IMR-90 (cell line): ENCODE measurements around the gene GIMAP1. TPM values are rescaled to one million over a fixed set of nuclear protein-coding genes. Genes with fewer than 3 reads are reported as not detected.

ENCODE experiments used
- ATAC-seq: fragments of 200-7000 bp; cut with Tn5 transposase; 2 replicates; pipeline ENCODE4 v1.9.1; 2020; ENCODE audit warnings: low read depth, mild to moderate bottlenecking, moderate library complexity
- Bru-seq: library from RNA; stranded (reverse); fragments of 400-500 nt; gene quantifications from one replicate; lab custom pipeline; 2021; lab: Mats Ljungman, UMichigan
- BruChase-seq, 2 experiments: library from RNA; stranded (reverse); fragments of 400-500 nt; gene quantifications; one replicate each; lab custom pipeline; 2021; lab: Mats Ljungman, UMichigan
- BruUV-seq: library from RNA; stranded (reverse); fragments of 400-500 nt; replicated peaks from 2 replicates; lab custom pipeline; 2021; lab: Mats Ljungman, UMichigan
- CTCF ChIA-PET: fragments of 300-600 bp; formaldehyde crosslinking; extraction: SDS; loops from one replicate; lab custom pipeline; 2021; ENCODE audit warnings: antibody characterized with exemption; lab: Yijun Ruan, JAX
- POLR2A ChIA-PET: fragments of 300-600 bp; sonication (Branson Sonifier 250); formaldehyde crosslinking; loops from one replicate; lab custom pipeline; 2022; ENCODE audit warnings: antibody characterized with exemption; ENCODE audit not compliant: unreplicated experiment; lab: Charles Lee
- DNase-seq: peaks from one replicate; pipeline ENCODE4 v3.0.0; 2013
- H2AFZ ChIP-seq: replicated peaks from 2 replicates; pipeline ENCODE3; 2013; ENCODE audit warnings: low read length, mild to moderate bottlenecking; ENCODE audit not compliant: poor library complexity
- H2AK5ac ChIP-seq: 2 replicates; pipeline ENCODE4 v1.6.1; 2013; ENCODE audit warnings: low read depth, low read length, inconsistent platforms
- H2AK9ac ChIP-seq: replicated peaks from 2 replicates; pipeline ENCODE3; 2013; ENCODE audit warnings: mild to moderate bottlenecking, low read depth, low read length, moderate library complexity; ENCODE audit not compliant: poor library complexity
- H2BK120ac ChIP-seq: 2 replicates; pipeline ENCODE4 v1.6.1; 2013; ENCODE audit warnings: low read depth, low read length, inconsistent platforms
- H2BK15ac ChIP-seq: 3 replicates; pipeline ENCODE4 v1.6.1; 2013; ENCODE audit warnings: low read depth, low read length, inconsistent platforms
- H2BK20ac ChIP-seq: 2 replicates; pipeline ENCODE4 v1.6.1; 2013; ENCODE audit warnings: low read depth, mild to moderate bottlenecking, inconsistent platforms, low read length, moderate library complexity
- H2BK5ac ChIP-seq: 2 replicates; pipeline ENCODE4 v1.6.1; 2013; ENCODE audit warnings: mild to moderate bottlenecking, low read depth, low read length, inconsistent platforms; ENCODE audit not compliant: poor library complexity, severe bottlenecking
- H3K14ac ChIP-seq: replicated peaks from 2 replicates; pipeline ENCODE4 v1.6.1; 2013; ENCODE audit warnings: low read depth, low read length, inconsistent platforms
- H3K18ac ChIP-seq: 2 replicates; pipeline ENCODE4 v1.6.1; 2013; ENCODE audit warnings: low read depth, low read length, control low read depth
- H3K23ac ChIP-seq: 2 replicates; pipeline ENCODE4 v1.6.1; 2013; ENCODE audit warnings: low read depth, low read length, inconsistent platforms
- H3K27ac ChIP-seq: 2 replicates; pipeline ENCODE4 v1.5.1; 2013; ENCODE audit warnings: mild to moderate bottlenecking, control low read depth, low read length; ENCODE audit not compliant: insufficient read depth
- H3K27me3 ChIP-seq: 2 replicates; pipeline ENCODE4 v1.6.1; 2013; ENCODE audit warnings: low read length; ENCODE audit not compliant: control insufficient read depth, insufficient read depth
- H3K36me3 ChIP-seq: 2 replicates; pipeline ENCODE4 v1.6.1; 2013; ENCODE audit warnings: low read length, mixed read lengths; ENCODE audit not compliant: control insufficient read depth, insufficient read depth
- H3K4ac ChIP-seq: 2 replicates; pipeline ENCODE4 v1.6.1; 2013; ENCODE audit warnings: low read depth, low read length, inconsistent platforms
- H3K4me1 ChIP-seq: 2 replicates; pipeline ENCODE4 v1.6.1; 2013; ENCODE audit warnings: low read length, mixed read lengths; ENCODE audit not compliant: control insufficient read depth, insufficient read depth
- H3K4me2 ChIP-seq: 2 replicates; pipeline ENCODE4 v1.6.1; 2013; ENCODE audit warnings: low read depth, mild to moderate bottlenecking, control low read depth, low read length, moderate library complexity
- H3K4me3 ChIP-seq: 2 replicates; pipeline ENCODE4 v1.5.1; 2013; ENCODE audit warnings: low read depth, mild to moderate bottlenecking, control low read depth, low read length, moderate library complexity; ENCODE audit not compliant: insufficient read depth
- H3K56ac ChIP-seq: 2 replicates; pipeline ENCODE4 v1.6.1; 2013; ENCODE audit warnings: low read length, inconsistent platforms; ENCODE audit not compliant: insufficient read depth; ENCODE audit errors: extremely low read depth
- H3K79me1 ChIP-seq, 2 experiments: 2 replicates each; pipeline ENCODE4 v1.6.1; 2013; ENCODE audit warnings: low read length in 2 of 2, inconsistent platforms in 1 of 2, low read depth in 1 of 2
- H3K9ac ChIP-seq: 2 replicates; pipeline ENCODE4 v1.6.1; 2013; ENCODE audit warnings: low read depth, low read length, control low read depth
- H3K9me1 ChIP-seq: 2 replicates; pipeline ENCODE4 v1.6.1; 2013; ENCODE audit warnings: low read length, inconsistent platforms; ENCODE audit not compliant: insufficient read depth
- H3K9me3 ChIP-seq: 2 replicates; pipeline ENCODE4 v1.6.1; 2013; ENCODE audit warnings: low read length; ENCODE audit not compliant: control insufficient read depth, insufficient read depth
- H4K20me1 ChIP-seq: 2 replicates; pipeline ENCODE4 v1.6.1; 2013; ENCODE audit warnings: low read length, inconsistent platforms; ENCODE audit not compliant: insufficient read depth
- H4K5ac ChIP-seq: 2 replicates; pipeline ENCODE4 v1.6.1; 2013; ENCODE audit warnings: mild to moderate bottlenecking, low read depth, low read length, control low read depth
- H4K8ac ChIP-seq, 2 experiments: 2 replicates each; pipeline ENCODE4 v1.6.1; 2013; ENCODE audit warnings: low read depth in 2 of 2, low read length in 2 of 2, control low read depth in 1 of 2, inconsistent platforms in 1 of 2
- H4K91ac ChIP-seq: 2 replicates; pipeline ENCODE4 v1.6.1; 2013; ENCODE audit warnings: low read depth, low read length, inconsistent platforms; ENCODE audit not compliant: insufficient read depth
- BHLHE40 ChIP-seq: fragments of 150-350 bp; IDR thresholded peaks from 2 replicates; pipeline ENCODE4 v1.6.1; 2016; ENCODE audit warnings: mild to moderate bottlenecking, low read depth, low read length
- CEBPB ChIP-seq: IDR thresholded peaks from 2 replicates; pipeline ENCODE4 v1.6.1; 2012; ENCODE audit warnings: low read depth, low read length, improper control_type of control experiment
- CHD1 ChIP-seq: IDR thresholded peaks from 2 replicates; pipeline ENCODE4 v1.6.1; 2012; ENCODE audit warnings: low read depth, low read length, improper control_type of control experiment
- MAFK ChIP-seq: IDR thresholded peaks from 2 replicates; pipeline ENCODE4 v1.6.1; 2012; ENCODE audit warnings: low read depth, low read length, improper control_type of control experiment
- MAZ ChIP-seq: IDR thresholded peaks from 2 replicates; pipeline ENCODE4 v1.6.1; 2012; ENCODE audit warnings: low read depth, mild to moderate bottlenecking, low read length, improper control_type of control experiment, moderate library complexity, borderline replicate concordance
- NFE2L2 ChIP-seq: fragments of 150-350 bp; IDR thresholded peaks from 2 replicates; pipeline ENCODE4 v1.6.1; 2016; ENCODE audit warnings: low read depth, mild to moderate bottlenecking, low read length
- POLR2A ChIP-seq: IDR thresholded peaks from 2 replicates; pipeline ENCODE4 v1.6.1; 2012; ENCODE audit warnings: mild to moderate bottlenecking, low read depth, low read length
- RCOR1 ChIP-seq: IDR thresholded peaks from 2 replicates; pipeline ENCODE4 v1.6.1; 2012; ENCODE audit warnings: mild to moderate bottlenecking, low read length, improper control_type of control experiment; ENCODE audit not compliant: insufficient replicate concordance
- SMC3 ChIP-seq: fragments of 150-350 bp; IDR thresholded peaks from 2 replicates; pipeline ENCODE4 v1.6.1; 2016; ENCODE audit warnings: low read depth, mild to moderate bottlenecking, antibody characterized with exemption, low read length, moderate library complexity
- WGBS, 2 experiments: methylation state at CpG; one replicate each; pipeline versions ENCODE4 v1.1.5 to v1.1.7; 2013; ENCODE audit warnings: missing lambda C conversion rate in 2 of 2; ENCODE audit not compliant: insufficient read length in 1 of 2; ENCODE audit errors: extremely low coverage in 2 of 2; 5-methylcytosine and 5-hydroxymethylcytosine counted together
- dilution Hi-C: fragments of 300-500 bp; cut with HindIII; formaldehyde crosslinking; loops from one replicate; pipeline ENCODE4 v1.14.3; 2018; ENCODE audit warnings: low sequenced_read_pairs; ENCODE audit not compliant: unreplicated experiment
- in situ Hi-C: fragments of 300-500 bp; cut with MboI; formaldehyde crosslinking; loops from 3 replicates; pipeline ENCODE4 v1.14.3; 2019; ENCODE audit warnings: low sequenced_read_pairs, inconsistent platforms, mixed read lengths
- intact Hi-C: fragments of 100-400 bp; cut with micrococcal nuclease; formaldehyde crosslinking; loops from 2 replicates; pipeline ENCODE4 v1.10.0; 2022
- long read RNA-seq: library from polyadenylated mRNA; unstranded; transcript quantifications from one replicate; pipeline ENCODE4 v2.0.0, GENCODE V29; 2021; ENCODE audit not compliant: unreplicated experiment
- polyA plus RNA-seq, 3 experiments: library from polyadenylated mRNA; depleted of rRNA; stranded (reverse); fragments of >200 nt; gene quantifications; 2 replicates each; pipeline ENCODE4 v1.2.3, GENCODE V29; 2012; ENCODE audit warnings: low replicate concordance in 1 of 3
- total RNA-seq: library from RNA; depleted of rRNA; stranded (reverse); fragments of >200 nt; gene quantifications from 2 replicates; pipeline ENCODE4 v1.2.3, GENCODE V29; 2012; rRNA removed
- TF ChIP-seq, protein P1 (sequence below): conservative IDR thresholded peaks from 2 replicates; pipeline ENCODE4 v1.5.1; 2012; ENCODE audit warnings: mild to moderate bottlenecking, low read depth, low read length, improper control_type of control experiment

Gene GIMAP1
- not detected in 2 replicates for total RNA-seq
- polyA plus RNA-seq (2012; rRNA removed) = not detected in 2 replicates
- not detected in 2 replicates for polyA plus RNA-seq (2012; cell fraction: cytosol; rRNA removed)
- polyA plus RNA-seq (2012; cell fraction: nucleus; rRNA removed; ENCODE audit: low replicate concordance) = not detected in 2 replicates
- not detected for Bru-seq, nascent RNA
- BruChase-seq, experiment 1, labeled RNA remaining after a 6-hour chase = not detected
- not detected for BruChase-seq, experiment 2, labeled RNA remaining after a 2-hour chase
- long read RNA-seq = 0 reads

DNA sequence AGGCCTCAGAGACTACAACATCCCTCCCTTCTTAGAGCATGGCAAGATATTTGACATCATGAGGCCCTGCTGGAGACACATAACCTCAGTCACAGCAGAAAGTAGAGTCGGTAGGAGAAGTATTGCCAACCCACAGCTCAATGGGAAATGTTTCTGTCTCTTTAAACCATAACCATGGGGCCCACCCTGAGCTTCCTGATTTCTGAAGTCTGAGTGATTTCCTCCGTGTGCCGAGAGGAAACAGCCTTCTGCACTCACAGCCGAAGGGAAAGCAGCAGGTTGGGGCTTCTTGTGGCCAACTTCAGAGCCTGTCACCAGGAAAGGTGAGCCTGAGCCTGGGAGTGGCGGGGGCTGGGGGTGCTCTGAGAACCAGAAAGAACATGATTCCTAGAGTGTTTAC is at the start of gene GIMAP1:
TSS of gene GIMAP1 (plus strand) at position 246 of the 400 bp plus-strand sequence. CDS start 2,435 bp downstream, outside the sequence.
- Histone ChIP-seq H3K9ac (no peak within 1 kb of the TSS), H4K8ac (no peak within 1 kb of the TSS), H3K4me1 (no peaks in the 10 kb centered on the region), H3K27me3 (no peaks in the 10 kb centered on the region), H4K20me1 (no peaks in the 10 kb centered on the region), H3K18ac (no peak within 1 kb of the TSS), H2BK15ac (no peak within 1 kb of the TSS), H3K4me2 (no peak within 1 kb of the TSS), H3K23ac (no peak within 1 kb of the TSS), H2BK120ac (no peak within 1 kb of the TSS), H2AFZ (no peak within 1 kb of the TSS), H2BK20ac (no peak within 1 kb of the TSS), H3K56ac (no peak within 1 kb of the TSS), H3K27ac (no peak within 1 kb of the TSS), H2BK5ac (no peak within 1 kb of the TSS), H3K14ac (no peak within 1 kb of the TSS), H3K4me3 (no peak within 1 kb of the TSS), H4K5ac (no peak within 1 kb of the TSS), H2AK5ac (no peak within 1 kb of the TSS), H3K4ac (no peak within 1 kb of the TSS), H2AK9ac (no peak within 1 kb of the TSS), H4K91ac (no peak within 1 kb of the TSS), H3K79me1 (no peaks in the 10 kb centered on the region), H3K9me1 (no peaks in the 10 kb centered on the region), H3K9me3 (no peaks in the 10 kb centered on the region), H3K36me3 (no peaks in the 10 kb centered on the region)
- dilution Hi-C loops (no loop called here), in situ Hi-C loops (no loop called here), intact Hi-C loops (no loop called here)
- ChIA-PET POLR2A (no interaction called here), CTCF (no interaction called here)
- TF ChIP-seq CEBPB (no peak), CHD1 (no peak), SMC3 (no peak), MAFK (no peak), NFE2L2 (no peak), BHLHE40 (no peak), MAZ (no peak), POLR2A (no peak), RCOR1 (no peak)
- TF ChIP-seq, protein P1, sequence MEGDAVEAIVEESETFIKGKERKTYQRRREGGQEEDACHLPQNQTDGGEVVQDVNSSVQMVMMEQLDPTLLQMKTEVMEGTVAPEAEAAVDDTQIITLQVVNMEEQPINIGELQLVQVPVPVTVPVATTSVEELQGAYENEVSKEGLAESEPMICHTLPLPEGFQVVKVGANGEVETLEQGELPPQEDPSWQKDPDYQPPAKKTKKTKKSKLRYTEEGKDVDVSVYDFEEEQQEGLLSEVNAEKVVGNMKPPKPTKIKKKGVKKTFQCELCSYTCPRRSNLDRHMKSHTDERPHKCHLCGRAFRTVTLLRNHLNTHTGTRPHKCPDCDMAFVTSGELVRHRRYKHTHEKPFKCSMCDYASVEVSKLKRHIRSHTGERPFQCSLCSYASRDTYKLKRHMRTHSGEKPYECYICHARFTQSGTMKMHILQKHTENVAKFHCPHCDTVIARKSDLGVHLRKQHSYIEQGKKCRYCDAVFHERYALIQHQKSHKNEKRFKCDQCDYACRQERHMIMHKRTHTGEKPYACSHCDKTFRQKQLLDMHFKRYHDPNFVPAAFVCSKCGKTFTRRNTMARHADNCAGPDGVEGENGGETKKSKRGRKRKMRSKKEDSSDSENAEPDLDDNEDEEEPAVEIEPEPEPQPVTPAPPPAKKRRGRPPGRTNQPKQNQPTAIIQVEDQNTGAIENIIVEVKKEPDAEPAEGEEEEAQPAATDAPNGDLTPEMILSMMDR = no peak
- ATAC-seq = no peak
- no peak for DNase-seq
- 0% methylated on average over 2 of the region's 5 CpGs; no CpG with 5 or more reads in 1 of the 2 experiments for WGBS, 2 experiments
- no TSS peak for BruUV-seq
